Stimulated activated CD4-positive, alpha-beta T cell treated with anti-CD3 and anti-CD28 coated beads, Interleukin-1b, Interleukin-23, amount 100 ng/mL, for 24 hours (primary cell): ENCODE measurements around the gene UXT.
A peak's percentile ranks its signal among the peaks of the same experiment; 100 is the strongest.

Experiments
- DNase-seq, 4 experiments: peaks; one replicate each; pipeline ENCODE4 v3.0.0-alpha.2; 2020; ENCODE audit warnings: low read depth in 4 of 4, low spot score in 1 of 4

Gene UXT

GRCh38 chrX:47649781-47650163 lies 9.2 kb downstream of the UXT start:
- DNase-seq = no peak

GRCh38 chrX:47649271-47649670 lies 9.7 kb downstream of the UXT start:
- no peak for DNase-seq

GRCh38 chrX:47648376-47648775 lies 10.6 kb downstream of the UXT start:
- no peak for DNase-seq

- DNase-seq = no peak
Measured at GRCh38 chrX:47646636-47647035, 12.3 kb downstream of the UXT start.

GRCh38 chrX:47645530-47645929 lies 13.4 kb downstream of the UXT start:
- no peak for DNase-seq

- DNase-seq = no peak
Measured at GRCh38 chrX:47644557-47645091, 14.4 kb downstream of the UXT start.

GRCh38 chrX:47643926-47644325 lies 15.1 kb downstream of the UXT start:
- DNase-seq = no peak

- DNase-seq = no peak
Measured at GRCh38 chrX:47638816-47639215, 20.2 kb downstream of the UXT start.

GRCh38 chrX:47637546-47638195 lies 21.3 kb downstream of the UXT start:
- DNase-seq = no peak

GRCh38 chrX:47634871-47635575 lies 24.0 kb downstream of the UXT start:
- DNase-seq = no peak

GRCh38 chrX:47633689-47634590 lies 25.0 kb downstream of the UXT start:
- DNase-seq = no peak

GRCh38 chrX:47632666-47633065 lies 26.3 kb downstream of the UXT start:
- no peak for DNase-seq

GRCh38 chrX:47631676-47632075 lies 27.3 kb downstream of the UXT start:
- no peak for DNase-seq

GRCh38 chrX:47629419-47630200 lies 29.4 kb downstream of the UXT start, which contains the start of gene CFP:
CFP (minus strand) TSS chrX:47629930; CDS start chrX:47629844, 86 bp downstream.
- DNase-seq = no peak

- DNase-seq = no peak
Measured at GRCh38 chrX:47628982-47629381, 30.0 kb downstream of the UXT start.

GRCh38 chrX:47625365-47625764 lies 33.6 kb downstream of the UXT start:
- DNase-seq = no peak

- DNase-seq = peak in 1 of 4 experiments; percentile 20
Measured at GRCh38 chrX:47623540-47624027, 35.4 kb downstream of the UXT start.

- DNase-seq = no peak
Measured at GRCh38 chrX:47621851-47622250, 37.1 kb downstream of the UXT start.

GRCh38 chrX:47620303-47620685 lies 38.7 kb downstream of the UXT start:
- DNase-seq = no peak

- DNase-seq = peak in 3 of 4 experiments; percentile 65 to 69 (median 69)
Measured at GRCh38 chrX:47619486-47620302, 39.3 kb downstream of the UXT start, which contains the start of gene SYN1. SYN1 (minus strand) TSS chrX:47619857; CDS start chrX:47619728, 129 bp downstream.
